ENCODE data around the gene ADRB2. TPM values are rescaled to one million over a fixed set of nuclear protein-coding genes. Genes with fewer than 3 reads are reported as not detected.
"Not testable (repeated sequence)": the region's sequence is repeated elsewhere in the genome, so short reads cannot be mapped to it uniquely, and the experiment has no call there.

The ADRB2 gene
- total RNA-seq, 1 donor from 2014 or later = 5.7 TPM

DNA sequence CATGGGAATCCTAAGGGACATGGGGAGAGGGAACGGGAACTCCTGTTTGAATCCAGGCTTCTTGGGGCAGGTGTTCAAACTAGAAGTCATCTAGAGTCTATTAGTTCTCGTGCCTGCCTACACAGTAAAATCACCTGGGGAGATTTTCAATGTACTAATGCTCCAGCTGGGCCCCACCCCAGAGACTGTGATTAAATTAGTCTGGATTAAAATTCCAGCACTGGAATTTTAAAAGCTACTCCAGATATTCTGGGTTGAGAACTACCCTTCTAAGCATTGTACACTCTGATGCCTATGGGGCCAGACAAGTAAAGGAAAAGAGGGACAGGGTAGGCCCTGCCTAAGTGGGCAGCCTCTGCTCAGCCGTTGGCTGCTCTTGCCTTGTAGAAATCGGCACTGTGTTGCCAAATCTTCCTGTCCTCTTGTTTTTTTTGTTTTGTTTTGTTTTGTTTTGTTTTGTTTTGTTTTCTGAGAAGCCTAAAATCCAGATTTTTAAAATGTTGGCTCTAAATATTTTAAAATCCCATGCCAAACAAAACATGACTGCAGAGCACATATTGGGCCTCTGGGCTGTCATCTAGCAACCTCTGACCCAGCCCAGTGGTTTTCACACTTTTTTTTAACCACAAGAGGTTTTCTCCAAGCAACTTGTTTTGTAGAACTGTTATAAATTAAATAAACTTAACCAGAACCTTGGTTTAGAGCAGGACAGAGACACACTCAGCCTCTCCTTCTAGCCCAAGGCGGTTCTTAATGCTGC, 29.0 kb downstream of the ADRB2 start:
- DNase-seq (ENCODE audit: low spot score) = no peak

DNA sequence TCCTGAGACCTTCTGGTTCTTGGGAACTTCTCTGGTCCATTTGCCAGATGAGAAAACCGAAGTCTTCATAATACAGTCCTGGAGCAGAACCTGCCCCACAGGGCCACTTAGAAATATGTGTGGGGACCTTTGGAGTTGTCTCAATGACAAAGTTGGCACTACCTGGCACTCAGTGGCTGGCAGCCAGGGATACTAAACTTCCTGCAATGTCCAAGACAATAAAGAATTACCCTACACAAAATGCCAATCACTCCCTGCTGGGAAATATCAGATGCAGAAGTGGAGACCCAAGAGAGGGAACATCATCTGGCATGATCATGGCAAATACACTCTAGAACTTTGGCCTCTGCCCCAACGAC, 29.6 kb downstream of the ADRB2 start:
- no peak for DNase-seq (ENCODE audit: low spot score)

DNA sequence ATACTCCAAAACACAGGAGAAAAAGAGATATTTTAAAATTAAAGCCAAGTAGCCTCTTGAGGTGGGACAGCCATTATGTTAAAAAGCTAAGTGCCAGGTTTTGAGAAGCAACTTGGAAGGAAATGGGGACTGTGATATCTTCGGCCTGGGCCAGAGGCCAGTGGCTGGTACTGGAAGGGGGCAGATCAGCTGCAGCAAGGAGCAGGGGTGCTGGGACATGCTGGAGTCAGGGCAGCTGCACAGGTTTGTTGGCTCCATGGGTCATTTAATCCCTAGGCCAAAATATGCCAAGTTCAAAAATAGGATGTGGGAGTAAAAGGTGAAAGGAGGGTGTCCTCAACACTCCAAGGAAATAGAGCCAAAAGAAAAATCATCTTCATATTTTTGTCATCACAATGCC, 30.0 kb downstream of the ADRB2 start:
- no peak for DNase-seq (ENCODE audit: low spot score)

DNA sequence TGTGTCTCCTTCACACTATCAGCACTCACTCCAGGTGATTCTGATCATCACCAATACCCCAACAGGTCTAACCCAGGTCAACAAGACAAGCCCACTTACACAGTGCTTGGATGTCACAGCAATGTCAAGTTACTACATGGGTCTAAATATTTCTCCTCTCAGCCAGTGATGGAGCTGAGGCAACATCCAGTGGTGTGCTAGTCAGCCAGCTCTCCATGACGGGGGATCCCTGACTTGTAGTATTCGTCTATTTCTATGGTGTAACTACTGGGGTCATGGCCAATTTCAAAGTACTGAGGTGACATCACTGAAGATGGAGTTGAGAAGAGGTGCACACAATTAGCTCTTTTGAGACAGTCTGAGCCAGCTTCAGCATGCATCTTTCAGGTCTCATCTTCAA, 31.1 kb downstream of the ADRB2 start:
- no peak for DNase-seq (ENCODE audit: low spot score)

DNA sequence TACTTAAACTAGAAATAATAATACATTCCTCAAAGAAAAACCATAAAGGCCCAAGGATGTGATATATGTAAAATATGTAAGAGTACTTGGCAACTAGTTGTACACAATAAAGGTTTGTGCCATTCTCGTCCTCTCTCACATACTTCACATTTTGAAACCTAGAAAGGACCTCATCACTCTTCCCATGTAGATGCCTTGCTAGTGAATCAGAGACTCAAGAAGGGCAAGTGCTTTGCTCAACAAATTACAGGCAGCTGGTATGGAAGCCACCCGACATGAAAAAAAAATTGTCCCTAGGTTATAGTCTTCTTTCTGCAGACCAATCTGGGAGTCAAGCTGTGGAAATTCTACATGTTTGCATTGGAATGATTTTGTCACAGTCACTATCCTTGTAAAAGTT, 31.7 kb downstream of the ADRB2 start:
- DNase-seq (ENCODE audit: low spot score) = no peak

DNA sequence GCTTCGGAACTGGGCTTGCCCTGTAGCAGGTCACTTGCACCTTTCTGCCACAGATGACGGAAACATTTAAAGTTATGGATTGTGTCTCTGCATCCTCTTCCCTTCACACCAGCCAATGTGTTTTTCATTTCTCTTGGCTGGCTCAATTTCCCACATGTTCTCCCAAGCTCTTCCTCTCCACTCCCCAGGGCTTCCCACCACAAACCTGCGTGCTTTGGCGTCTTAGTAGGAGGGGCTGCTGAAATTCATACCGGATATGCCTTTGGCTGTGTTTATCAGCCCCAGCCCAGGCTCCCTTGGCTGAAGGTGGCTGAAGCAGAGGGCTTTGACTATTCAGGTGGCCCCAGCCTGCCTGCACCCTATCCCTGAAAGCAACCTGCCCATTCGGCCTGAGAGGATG, 32.1 kb downstream of the ADRB2 start:
- DNase-seq (ENCODE audit: low spot score) = no peak

DNA sequence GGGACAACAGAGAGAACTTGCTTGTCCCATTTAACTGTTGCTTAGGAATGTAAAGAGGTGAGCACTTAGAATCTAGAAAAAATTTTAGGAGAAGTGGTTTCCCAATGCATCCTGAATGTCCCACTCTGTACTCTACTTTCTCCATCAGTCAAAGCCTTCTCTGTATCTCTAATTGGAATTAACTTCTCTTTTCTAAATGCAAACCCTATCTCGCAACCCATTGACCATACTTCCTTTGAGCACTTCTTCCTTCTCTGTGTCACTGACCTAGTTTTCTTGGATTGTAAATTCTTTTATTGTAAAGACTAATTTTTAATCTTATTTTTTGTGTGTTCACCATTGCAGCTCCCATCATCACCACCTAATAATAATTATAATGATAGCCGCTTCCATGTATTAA, 33.3 kb downstream of the ADRB2 start:
- DNase-seq (ENCODE audit: low spot score) = no peak

DNA sequence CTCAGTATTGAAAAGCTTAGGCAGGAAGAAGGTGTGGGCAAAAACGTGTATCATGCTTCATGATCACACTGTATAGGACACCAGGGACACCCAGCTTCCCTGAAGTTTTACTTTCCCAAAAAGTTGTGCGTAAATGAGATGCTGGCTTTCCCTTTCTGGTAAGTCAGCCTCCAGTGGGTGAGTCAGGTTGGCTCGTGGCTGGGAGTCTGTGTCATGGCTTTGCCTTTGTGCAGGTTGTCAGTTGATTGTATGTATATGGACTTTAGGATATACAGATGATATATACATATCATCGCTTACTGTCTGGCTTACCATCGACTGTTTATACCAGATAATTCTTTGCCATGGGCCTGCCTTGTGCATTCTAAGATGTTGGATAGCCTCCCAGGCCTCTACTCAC, 34.2 kb downstream of the ADRB2 start:
- no peak for DNase-seq (ENCODE audit: low spot score)

DNA sequence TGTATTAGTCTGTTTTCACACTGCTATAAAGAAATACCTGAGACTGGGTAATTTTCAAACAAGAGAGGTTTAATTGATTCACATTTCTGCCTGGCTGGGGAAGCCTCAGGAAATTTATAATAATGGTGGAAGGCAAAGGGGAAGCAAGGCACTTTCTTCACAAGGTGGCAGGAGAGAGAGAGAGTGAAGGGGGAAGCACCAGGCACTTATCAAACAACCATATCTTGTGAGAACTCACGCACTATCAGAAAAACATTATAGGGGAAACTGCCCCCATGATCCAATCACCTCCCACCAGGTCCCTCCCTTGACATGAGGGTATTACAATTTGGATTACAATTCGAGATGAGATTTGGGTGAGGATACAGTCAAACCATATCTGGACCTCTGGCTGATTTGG, 34.7 kb downstream of the ADRB2 start:
- DNase-seq (ENCODE audit: low spot score) = no peak

DNA sequence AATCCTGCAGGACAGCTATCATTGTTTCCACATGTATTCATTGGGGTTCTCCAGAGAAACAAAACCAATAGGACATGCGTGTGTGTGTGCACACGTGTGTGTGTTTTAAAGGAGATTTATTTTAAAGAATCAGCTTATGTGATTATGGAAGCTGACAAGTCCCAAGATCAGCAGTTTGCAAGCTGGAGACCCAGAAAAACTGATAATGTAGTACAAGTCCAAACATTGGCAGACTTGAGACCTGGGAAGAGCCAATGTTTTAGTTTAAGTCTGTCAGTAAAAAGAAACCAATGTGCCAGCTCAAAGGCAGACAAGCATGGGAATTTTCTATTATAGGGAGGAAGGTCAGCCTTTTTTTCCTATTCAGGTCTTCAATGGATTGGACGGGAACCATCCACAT, 35.3 kb downstream of the ADRB2 start:
- no peak for DNase-seq (ENCODE audit: low spot score)

DNA sequence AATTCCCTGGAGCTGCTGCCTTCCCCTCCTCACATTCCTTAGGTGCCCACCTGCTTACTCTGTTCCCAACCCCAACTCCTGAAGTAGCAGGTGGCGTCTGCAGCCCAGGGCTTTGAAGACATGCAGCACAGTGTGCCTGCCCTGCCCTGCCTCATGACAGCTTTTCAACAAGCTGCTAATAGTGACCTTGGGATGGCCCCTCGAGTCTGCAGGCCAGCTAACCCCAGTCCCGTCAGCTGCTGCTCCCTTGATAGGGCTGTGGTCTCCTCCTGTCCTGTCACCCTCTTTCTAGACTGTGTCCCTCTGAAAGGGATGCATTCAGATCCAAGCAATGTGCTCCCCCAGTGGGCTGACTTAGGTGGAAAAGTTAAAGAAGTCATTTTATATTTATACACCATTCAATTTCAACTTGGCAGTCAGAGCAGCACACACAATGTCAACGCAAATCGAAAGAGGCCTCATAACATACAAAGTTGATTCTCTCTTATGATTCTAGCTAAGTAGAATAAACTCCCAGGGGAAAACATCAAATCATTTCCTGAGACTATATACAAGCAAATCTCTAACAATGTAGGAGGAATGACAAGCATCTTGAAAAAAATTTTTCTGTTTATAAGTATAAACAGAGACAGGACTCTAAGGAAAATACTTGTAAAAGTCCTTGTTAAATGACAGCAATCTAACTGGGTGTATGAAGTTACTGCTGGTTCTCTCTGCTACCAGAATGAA, 37.9 kb downstream of the ADRB2 start:
- no peak for DNase-seq (ENCODE audit: low spot score)

DNA sequence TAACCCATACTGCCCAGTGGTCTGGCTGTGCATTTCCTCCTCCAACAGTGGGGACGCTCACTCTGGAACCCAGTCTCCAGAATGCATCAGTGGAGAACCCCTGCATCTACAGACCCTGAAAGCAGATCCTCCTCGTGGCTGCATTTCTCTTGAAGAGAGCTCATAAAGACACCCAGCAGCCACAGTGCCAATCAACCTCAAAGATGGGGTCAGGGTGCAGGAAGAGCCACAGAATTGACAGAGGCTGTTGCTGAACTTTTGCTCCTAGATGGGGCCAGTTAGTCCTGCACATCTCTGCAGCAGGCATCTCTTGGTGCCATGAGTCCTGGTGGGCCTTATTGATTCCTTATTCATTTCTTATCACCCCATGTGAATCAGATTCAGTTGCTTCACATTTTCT, 39.6 kb downstream of the ADRB2 start:
- DNase-seq (ENCODE audit: low spot score) = no peak

DNA sequence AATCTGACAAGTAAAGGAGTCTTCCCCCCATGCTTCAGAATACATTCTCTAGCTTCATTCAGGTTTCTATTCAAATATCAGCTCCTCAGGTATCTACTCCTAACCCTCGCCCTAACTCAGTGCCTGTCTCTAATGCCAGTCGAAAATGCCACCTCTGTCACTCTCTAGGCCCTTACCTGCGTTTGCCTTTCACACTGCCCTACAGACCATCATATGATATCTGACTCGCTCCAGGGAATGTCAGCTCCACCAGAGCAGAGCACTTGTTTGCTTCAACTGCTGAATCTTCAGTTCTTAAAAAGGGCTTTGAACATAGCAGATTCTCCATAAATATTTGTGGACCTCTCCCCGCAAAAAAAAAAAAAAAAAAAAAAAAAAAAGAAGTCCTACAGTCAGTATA, 46.7 kb downstream of the ADRB2 start:
- DNase-seq (ENCODE audit: low spot score) = no peak

DNA sequence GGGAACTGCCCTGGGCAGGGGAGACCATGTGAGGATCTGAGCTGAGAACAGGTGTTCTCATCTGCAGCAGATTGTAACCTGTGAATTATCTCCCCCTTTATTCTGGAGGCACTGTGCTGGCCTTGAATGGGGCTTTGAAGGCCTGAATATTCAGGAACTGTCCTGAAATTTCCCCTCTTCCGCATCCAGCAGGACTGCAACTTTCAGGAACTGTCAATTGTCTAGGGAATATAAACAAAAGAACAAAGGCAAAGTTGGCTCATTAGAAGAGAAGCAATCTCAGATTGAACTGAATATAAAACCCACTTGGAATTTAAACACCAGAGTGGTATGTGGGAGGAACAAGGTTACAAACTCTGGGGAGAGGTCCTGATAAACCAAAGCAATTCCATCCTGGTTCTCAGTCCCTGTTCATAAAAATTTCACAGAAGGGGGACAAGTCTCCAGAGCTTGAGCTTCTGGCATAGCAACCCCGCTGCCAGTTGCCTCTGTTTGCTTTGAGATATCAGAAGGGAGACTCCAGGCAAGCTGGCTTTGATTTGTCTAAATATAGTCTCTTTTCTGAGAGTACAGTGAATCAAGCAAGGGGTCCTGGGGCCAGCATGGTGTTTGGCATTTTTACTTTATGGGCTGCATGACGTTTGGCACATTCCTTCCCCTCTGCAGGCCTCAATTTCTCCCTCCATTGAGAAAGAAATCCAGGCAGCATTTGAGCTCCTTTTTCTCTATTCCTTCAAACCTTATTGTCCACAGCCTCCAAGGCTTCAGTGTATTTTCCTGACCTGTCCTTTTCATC, 47.5 kb downstream of the ADRB2 start:
- no peak for DNase-seq (ENCODE audit: low spot score)

DNA sequence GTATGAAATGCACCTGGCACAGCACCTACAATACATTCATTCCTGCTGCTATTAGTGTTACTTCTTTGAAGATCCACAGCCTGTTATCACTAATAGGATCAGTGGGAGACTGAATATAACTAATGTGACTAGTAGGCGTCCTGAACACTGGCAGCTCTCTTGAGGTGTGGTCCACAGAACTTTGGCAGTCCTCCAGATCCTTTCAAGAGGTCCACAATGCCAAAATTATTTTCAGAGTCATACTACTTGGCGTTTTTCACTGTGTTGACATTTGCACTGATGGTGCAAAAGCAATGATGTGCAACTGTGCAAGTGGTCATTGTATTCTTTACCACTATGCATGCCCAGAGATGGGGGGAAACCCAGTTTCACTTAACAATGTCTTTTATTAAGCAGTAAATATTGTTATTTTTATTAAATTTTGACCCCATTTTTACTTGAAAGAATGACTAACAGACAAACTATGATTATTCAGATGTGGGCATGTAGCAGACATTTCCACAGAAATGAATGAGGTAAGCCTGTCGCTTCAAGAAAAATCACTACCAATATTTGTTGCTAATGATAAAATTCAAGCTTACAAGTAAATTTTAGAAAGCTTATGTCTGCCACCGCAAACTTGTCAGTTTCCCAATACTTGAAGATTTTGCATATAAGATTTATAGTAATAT, 48.9 kb downstream of the ADRB2 start:
- DNase-seq (ENCODE audit: low spot score) = no peak

DNA sequence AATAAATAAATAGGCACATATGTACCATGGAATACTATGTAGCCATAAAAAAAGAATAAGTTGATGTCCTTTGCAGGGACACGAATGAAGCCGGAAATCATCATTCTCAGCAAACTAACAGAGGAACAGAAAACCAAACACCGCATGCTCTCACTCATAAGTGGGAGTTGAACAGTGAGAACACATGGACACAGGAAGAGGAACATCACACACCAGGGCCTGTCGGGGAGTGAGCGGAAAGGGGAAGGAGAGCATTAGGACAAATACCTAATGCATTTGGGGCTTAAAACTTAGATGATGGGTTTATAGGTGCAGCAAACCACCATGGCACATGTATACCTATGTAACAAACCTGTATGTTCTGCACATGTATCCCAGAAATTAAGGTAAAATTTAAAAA, 51.0 kb downstream of the ADRB2 start:
- DNase-seq (ENCODE audit: low spot score) = not testable (repeated sequence)

Other genes with a start within 250 kb of the ADRB2 start
- gene HTR4, start 172.1 kb upstream of the ADRB2 start, total RNA-seq = not detected
- 70.0 TPM for gene SH3TC2, start 236.5 kb downstream of the ADRB2 start, total RNA-seq